C4-2B (cell line): ENCODE results near the gene PRICKLE1.

Experiments used
- H3K27ac ChIP-seq: fragments of 450-650 bp; 2 replicates; pipeline ENCODE4 v1.5.1; 2017
- ZFX ChIP-seq: fragments of 450-650 bp; IDR thresholded peaks from 2 replicates; pipeline ENCODE4 v1.6.1; 2017
- TF ChIP-seq, protein P1 (sequence below): fragments of 450-650 bp; conservative IDR thresholded peaks from 2 replicates; pipeline ENCODE4 v1.5.1; 2017; ENCODE audit warnings: mild to moderate bottlenecking

Gene PRICKLE1

GRCh38 chr12:42442888-42443287 lies 146.7 kb downstream of the PRICKLE1 start:
- H3K27ac ChIP-seq, result no peak overlapping the region
- TF ChIP-seq, protein P1, sequence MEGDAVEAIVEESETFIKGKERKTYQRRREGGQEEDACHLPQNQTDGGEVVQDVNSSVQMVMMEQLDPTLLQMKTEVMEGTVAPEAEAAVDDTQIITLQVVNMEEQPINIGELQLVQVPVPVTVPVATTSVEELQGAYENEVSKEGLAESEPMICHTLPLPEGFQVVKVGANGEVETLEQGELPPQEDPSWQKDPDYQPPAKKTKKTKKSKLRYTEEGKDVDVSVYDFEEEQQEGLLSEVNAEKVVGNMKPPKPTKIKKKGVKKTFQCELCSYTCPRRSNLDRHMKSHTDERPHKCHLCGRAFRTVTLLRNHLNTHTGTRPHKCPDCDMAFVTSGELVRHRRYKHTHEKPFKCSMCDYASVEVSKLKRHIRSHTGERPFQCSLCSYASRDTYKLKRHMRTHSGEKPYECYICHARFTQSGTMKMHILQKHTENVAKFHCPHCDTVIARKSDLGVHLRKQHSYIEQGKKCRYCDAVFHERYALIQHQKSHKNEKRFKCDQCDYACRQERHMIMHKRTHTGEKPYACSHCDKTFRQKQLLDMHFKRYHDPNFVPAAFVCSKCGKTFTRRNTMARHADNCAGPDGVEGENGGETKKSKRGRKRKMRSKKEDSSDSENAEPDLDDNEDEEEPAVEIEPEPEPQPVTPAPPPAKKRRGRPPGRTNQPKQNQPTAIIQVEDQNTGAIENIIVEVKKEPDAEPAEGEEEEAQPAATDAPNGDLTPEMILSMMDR, result no peak
- TF ChIP-seq ZFX, result no peak

- TF ChIP-seq, protein P1, result no peak
- no peak for TF ChIP-seq ZFX
- H3K27ac ChIP-seq, result no peak overlapping the region
Observed at GRCh38 chr12:42442311-42442759, 147.2 kb downstream of the PRICKLE1 start.

DNA sequence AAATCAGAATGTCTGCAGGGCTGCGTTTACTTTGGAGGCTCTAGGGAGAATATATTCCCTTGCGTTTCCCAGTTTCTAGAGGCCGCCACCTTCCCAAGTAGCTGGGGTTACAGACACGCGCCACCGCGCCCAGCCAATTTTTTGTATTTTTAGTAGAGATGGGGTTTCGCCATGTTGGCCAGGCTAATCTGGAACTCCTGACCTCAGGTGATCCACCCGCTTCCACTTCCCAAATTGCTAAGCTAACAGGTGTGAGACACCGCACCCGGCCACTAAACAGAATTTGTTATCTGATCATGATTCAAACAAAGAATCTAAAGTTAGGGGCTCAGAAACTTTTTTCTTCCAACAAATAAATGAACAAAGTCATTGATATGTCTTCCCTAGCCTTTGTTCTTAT lies 148.9 kb downstream of the PRICKLE1 start:
- TF ChIP-seq, protein P1, result no peak
- no peak for TF ChIP-seq ZFX

GRCh38 chr12:42432517-42433140 lies 156.9 kb downstream of the PRICKLE1 start:
- H3K27ac ChIP-seq, result no peak overlapping the region
- TF ChIP-seq, protein P1, result no peak
- TF ChIP-seq ZFX, result no peak

More for the DNA sequence above, 148.9 kb downstream of the PRICKLE1 start:
- H3K27ac ChIP-seq, result no peak overlapping the region

GRCh38 chr12:42428850-42429249 lies 160.7 kb downstream of the PRICKLE1 start:
- no peak overlapping the region for H3K27ac ChIP-seq
- TF ChIP-seq, protein P1, result no peak
- TF ChIP-seq ZFX, result no peak

DNA sequence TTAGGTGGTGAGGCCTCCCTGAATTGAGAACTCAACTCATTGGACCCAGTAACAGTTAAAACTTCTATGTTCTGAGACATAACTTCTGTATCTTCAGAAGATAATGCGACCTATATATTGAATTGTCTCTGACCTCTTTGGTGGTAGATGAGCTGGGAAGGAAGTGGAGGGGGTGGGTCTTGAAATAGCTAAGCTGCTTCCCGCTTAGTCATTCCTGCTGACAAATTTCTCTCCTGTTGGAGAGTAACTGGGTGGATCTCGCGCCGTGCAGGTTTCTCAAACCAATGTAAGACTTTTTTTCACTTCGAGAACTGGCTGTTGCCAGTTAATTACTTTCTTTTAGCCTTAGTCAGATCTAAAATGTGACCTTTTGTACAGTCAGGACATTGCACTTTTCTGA lies 162.8 kb downstream of the PRICKLE1 start:
- TF ChIP-seq, protein P1, result no peak
- TF ChIP-seq ZFX, result no peak
- H3K27ac ChIP-seq, result no peak overlapping the region

- no peak overlapping the region for H3K27ac ChIP-seq
- no peak for TF ChIP-seq ZFX
- TF ChIP-seq, protein P1, result no peak
Observed at GRCh38 chr12:42422785-42423184, 166.8 kb downstream of the PRICKLE1 start.
